TTC549 (cell line): ENCODE measurements around the gene LRP1-AS.

Experiments
- FAIRE-seq: peaks from 2 replicates; lab custom pipeline; 2012; peaks lifted over from hg19 to GRCh38; lab: Jason Lieb, UNC

The LRP1-AS gene

DNA sequence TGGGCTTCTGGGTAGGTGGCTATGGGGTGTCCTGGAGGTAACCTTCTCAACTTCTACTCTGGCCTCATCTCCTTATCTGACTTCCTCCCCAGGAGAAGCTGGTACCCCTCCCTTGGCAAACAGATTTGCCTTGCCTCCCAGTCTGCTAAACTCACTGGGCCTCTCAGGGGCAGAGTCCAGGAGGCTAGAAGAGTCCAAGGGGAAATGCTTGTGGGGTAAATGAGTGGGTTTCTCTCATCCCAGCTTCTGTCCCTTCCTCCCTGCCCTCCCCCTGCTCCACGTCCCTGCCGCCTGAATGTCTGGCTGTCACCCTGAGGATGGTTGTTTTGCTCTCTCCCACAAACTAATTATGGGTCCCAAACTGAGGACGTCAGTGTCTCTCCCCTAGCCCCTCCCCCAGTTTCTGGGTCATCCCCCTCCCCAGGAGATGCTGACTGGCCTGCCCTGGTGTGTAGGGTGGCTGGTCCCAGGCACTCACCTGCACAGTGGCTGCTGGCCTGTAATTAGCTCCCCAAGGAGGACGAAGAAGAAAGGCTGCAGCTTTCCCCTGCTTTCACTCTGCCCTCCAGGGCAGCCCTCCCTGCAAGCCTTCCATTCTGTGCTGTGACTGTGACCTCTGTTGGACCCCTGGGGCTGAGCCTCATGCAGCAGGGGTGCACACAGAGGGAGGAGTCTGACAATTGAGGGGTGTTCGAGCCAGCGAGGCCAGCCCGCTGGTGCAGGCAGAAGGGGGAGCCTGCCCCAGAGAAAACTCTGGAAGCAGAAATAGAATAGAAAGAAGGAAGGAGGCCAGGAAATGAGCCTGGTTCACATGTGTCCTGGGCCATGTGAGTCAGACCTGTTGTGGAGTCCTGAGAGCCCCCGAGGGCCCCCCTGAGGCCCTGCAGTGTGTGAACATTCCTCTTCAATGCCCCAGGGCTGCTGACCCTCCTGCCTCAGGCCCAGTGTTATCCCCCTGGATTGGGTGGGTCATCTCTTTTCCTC is at the start of gene LRP1-AS:
TSS of gene LRP1-AS (minus strand) at position 659 of the 984 bp plus-strand sequence.
- no peak for FAIRE-seq

DNA sequence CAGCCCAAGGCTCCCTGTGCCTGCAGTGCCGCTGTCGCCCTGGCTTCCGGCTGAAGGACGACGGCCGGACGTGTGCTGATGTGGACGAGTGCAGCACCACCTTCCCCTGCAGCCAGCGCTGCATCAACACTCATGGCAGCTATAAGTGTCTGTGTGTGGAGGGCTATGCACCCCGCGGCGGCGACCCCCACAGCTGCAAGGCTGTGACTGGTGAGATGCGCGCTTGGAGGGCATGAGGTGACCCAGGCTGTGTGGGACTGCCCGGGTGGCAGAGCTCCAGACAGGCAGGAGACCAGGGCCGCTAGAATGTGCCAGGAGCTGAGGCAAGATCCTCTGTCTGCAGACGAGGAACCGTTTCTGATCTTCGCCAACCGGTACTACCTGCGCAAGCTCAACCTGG is 49.5 kb upstream of the LRP1-AS start:
- no peak for FAIRE-seq

DNA sequence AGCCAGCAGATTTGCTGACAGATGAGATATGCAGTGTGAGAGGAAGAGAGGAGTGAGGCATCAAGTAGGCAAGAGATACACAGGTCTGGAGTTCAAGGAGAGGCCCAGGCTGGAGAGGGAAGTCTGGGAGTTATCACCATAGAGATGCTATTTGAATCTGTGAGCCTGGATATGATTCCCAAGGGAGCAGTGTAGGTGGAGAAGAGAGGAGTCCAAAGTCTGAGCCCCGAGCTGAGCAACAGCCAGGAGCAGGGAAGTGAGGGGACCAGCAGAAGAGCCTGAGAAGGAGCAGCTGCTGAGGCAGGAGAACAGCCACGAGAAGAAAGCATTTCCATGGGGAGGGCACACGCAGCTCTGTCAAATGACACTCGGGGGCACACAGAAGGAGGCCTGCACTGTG is 49.0 kb upstream of the LRP1-AS start:
- no peak for FAIRE-seq

DNA sequence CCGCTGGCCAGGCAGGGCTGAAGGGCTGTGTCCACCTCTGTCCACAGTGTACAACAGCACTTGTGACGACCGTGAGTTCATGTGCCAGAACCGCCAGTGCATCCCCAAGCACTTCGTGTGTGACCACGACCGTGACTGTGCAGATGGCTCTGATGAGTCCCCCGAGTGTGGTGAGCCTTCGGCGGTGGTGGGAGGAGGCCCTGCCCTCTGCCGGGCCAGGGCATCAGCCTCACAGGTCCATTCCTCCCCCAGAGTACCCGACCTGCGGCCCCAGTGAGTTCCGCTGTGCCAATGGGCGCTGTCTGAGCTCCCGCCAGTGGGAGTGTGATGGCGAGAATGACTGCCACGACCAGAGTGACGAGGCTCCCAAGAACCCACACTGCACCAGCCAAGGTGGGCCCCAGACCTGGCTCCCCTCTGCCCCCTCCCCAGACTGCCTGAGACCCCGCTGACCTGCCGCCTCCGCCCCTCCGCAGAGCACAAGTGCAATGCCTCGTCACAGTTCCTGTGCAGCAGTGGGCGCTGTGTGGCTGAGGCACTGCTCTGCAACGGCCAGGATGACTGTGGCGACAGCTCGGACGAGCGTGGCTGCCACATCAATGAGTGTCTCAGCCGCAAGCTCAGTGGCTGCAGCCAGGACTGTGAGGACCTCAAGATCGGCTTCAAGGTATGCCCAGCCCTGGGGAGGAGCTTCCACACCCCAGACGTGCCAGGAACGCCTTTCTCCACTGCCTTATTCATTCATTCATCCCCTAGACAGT is 48.4 kb upstream of the LRP1-AS start:
- no peak for FAIRE-seq

DNA sequence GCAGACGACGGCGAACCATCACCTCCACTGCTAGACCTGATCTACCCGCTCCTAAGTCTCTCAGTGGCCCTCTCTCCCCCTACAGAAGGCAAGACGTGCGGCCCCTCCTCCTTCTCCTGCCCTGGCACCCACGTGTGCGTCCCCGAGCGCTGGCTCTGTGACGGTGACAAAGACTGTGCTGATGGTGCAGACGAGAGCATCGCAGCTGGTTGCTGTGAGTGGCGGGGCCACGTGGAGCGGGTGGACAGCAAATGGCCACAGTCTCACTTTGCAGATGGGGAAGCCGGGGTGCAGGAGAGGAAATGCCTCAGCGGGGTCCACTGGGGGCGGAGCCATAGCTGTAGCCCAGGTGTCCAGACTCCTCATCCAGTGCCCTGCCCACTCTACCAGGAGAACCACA is 47.8 kb upstream of the LRP1-AS start:
- no peak for FAIRE-seq

DNA sequence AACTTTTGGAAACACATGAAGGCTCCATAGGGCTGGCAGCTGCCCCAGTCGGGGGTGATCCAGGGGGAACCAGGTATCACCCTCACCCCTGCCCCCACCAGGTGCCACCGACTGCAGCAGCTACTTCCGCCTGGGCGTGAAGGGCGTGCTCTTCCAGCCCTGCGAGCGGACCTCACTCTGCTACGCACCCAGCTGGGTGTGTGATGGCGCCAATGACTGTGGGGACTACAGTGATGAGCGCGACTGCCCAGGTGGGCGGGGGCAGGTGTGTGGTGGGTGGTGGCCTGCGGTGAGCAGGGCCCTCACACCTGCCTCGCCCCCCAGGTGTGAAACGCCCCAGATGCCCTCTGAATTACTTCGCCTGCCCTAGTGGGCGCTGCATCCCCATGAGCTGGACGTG is 46.8 kb upstream of the LRP1-AS start:
- FAIRE-seq: no peak

DNA sequence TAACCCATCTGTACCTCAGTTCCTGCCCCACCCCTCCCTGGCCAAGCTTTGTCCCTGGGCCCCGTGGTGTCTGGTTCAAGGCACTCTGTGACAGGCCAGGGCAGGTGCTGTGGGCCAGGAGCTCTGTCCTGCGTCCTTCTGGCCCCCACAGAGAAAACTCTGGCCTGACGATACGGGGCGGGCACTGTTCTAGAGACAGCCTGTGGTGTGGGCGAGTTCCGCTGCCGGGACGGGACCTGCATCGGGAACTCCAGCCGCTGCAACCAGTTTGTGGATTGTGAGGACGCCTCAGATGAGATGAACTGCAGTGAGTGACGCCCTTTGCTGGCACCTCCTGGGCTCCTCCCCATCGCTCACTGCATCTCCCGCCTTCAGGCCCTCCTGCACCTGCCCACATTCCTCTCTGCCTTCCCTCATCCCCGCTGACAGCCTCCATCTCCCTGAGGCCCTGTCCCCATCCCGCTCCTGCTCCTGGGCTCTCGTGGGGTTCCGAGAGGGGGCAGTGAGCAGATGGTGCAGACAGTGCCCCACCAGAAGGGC is 46.4 kb upstream of the LRP1-AS start:
- no peak for FAIRE-seq

DNA sequence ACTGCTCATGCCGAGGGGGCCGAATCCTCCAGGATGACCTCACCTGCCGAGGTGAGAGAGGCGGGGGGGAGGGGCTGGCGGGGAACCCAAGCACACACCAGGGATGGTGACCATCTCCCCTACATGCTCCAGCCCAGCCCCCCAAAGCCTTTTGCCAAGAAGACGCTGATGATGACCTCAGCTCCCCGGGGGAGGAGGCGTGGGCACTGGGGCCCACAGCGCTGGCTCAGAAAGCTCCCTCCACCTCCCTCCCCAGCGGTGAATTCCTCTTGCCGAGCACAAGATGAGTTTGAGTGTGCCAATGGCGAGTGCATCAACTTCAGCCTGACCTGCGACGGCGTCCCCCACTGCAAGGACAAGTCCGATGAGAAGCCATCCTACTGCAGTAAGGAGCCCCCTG is 45.5 kb upstream of the LRP1-AS start:
- FAIRE-seq: no peak

DNA sequence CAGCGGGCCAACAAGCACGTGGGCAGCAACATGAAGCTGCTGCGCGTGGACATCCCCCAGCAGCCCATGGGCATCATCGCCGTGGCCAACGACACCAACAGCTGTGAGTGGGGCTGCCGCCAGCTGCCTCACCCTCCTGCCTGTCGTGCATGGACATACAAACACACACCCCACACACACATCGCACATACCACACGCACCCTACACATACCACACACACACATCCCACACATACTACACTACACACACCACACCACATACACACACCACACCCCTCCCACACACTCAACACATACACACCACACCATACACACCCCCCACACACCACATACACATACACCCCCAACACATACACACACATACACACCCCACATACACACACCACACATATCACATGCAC is 44.0 kb upstream of the LRP1-AS start:
- no peak for FAIRE-seq

DNA sequence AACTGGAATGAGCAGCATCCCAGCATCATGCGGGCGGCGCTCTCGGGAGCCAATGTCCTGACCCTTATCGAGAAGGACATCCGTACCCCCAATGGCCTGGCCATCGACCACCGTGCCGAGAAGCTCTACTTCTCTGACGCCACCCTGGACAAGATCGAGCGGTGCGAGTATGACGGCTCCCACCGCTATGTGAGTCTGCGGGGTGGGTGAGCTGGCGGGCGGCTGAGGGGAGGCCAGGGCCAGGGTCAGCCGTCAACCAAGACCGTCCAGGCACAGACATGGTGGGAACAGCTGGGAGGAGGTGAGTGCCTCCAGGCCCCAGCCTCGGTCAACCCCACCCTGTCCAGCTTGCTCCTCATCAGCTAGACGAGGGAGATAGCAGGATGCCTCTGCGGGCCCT is 43.4 kb upstream of the LRP1-AS start:
- no peak for FAIRE-seq

DNA sequence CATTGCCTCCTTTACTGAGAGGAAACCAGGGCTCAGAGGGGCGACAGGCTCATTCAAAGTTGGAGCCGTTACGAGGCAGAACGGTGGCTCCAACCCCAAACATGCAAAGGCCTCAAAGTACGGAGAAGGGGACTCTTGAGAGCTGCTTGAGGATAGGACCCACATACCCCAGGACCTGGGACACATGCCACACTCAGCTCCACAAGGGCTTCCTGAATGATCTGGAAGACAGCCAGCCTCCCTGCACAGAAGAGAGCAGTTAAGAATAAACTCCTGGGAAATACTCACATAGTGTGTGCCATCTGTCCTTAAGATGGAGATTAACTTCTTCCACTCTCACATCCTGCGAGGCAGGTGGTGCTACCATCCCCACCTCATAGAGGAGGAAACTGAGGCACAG is 42.6 kb upstream of the LRP1-AS start:
- FAIRE-seq: no peak

DNA sequence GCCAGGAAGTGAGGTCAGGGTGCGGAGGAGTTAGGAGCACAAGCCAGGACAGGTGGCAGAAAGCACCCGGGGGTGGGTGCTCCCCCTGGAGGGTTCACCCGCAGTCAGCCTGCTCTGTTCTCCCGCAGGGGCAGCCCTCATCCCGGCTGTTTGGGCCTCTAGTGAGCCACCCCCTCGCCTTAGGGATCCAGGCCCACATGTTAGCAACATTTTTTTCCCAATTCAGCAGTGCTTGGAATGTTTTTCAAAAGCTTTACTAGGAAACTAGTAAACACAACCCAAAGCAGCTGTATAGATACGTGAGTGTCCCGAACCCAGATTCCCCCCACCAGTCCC is 40.6 kb upstream of the LRP1-AS start:
- no peak for FAIRE-seq

DNA sequence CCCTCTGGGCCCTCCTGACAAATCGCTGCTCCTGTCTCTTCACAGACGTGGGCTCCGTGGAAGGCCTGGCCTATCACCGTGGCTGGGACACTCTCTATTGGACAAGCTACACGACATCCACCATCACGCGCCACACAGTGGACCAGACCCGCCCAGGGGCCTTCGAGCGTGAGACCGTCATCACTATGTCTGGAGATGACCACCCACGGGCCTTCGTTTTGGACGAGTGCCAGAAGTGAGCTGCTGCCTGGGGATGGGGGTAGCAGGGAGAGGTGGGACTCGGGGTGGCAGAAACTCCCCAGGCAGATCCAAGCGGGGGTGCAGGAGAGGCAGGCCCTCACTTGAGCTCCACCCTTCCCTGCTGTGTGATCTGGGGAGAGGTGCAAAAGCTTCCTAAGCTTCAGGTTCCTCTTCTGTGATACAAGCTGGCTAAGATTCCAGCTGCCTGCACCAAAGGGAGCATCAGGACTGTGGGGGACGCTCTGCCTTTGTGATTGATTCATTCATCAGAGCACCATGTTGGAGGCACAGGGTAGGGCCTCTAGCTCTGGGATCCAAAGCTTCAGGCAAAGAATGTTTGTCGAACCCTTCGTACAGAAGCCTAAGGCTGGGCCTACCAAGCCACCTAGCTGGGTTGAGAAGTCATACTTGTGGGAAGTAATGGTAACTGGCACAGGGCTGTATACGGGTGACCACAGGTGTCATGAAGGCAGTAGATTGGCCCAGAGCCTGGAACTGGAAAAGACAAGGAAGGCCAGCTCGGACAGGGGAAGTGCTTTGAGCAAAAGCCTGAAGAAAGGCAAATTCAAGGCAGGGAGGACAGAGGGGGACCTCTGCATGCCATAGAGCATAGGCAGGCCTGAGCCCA is 40.0 kb upstream of the LRP1-AS start:
- no peak for FAIRE-seq

DNA sequence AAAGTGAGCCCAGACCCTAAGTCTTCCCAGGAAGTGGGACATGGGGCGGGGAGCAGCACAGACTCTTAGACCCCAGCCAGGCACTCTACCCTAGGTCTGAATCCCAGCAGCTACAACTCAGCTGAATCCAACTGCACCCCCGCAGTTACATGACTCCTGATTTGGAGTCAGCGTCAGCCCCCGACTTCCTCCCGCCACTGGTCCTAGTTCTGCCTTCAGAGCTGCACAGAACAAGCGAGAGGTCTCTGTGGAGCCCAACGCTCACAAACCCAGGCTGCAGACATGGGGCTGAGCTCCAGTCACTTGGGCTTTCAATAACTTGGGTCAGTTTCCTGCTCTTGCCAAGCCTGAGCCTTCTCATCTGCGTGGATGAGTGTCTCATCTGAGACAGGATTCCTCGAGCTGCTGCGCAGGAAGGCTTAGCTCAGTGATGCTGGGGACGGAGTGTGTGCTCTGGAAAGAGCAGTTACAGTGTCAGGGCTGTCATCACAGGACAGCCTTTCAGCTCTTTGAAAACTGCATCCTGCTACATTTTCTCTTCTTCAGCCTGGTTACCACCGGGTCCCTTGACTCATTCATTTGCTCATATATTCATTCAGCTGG is 38.6 kb upstream of the LRP1-AS start:
- no peak for FAIRE-seq

DNA sequence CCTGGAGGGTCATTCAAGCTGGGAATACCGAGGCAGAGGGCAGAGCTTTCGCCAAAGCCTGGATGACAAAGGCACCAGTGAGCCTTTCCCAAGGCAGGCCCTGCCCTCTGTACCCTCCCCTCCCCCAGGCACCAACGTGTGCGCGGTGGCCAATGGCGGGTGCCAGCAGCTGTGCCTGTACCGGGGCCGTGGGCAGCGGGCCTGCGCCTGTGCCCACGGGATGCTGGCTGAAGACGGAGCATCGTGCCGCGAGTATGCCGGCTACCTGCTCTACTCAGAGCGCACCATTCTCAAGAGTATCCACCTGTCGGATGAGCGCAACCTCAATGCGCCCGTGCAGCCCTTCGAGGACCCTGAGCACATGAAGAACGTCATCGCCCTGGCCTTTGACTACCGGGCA is 38.0 kb upstream of the LRP1-AS start:
- no peak for FAIRE-seq

DNA sequence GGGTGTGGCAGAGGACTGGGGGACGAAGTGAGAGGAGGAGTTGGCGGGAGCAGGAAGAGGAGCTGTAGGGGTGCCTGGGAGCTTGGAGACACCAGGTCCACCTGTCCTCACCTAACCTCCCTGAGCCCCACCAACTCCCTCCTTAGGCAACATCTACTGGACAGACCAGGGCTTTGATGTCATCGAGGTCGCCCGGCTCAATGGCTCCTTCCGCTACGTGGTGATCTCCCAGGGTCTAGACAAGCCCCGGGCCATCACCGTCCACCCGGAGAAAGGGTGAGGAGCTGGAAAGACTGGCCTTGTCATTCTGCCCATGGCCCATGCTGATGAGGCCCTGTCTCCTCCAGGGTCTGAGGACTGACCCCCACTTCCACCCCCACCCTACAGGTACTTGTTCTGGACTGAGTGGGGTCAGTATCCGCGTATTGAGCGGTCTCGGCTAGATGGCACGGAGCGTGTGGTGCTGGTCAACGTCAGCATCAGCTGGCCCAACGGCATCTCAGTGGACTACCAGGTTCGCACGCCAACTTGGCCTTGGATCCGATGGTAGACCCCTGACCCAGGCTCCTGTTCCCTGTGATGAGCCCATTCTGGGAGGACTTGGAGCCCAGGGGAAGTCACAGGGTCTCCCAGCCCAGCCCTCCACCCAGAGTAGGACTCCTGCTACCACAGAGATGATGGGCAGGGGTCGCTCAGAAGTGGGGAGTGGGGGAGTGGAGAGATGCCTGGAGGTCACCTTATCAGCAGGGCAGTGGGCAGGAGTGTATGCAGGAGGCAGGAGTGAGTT is 36.7 kb upstream of the LRP1-AS start:
- no peak for FAIRE-seq

DNA sequence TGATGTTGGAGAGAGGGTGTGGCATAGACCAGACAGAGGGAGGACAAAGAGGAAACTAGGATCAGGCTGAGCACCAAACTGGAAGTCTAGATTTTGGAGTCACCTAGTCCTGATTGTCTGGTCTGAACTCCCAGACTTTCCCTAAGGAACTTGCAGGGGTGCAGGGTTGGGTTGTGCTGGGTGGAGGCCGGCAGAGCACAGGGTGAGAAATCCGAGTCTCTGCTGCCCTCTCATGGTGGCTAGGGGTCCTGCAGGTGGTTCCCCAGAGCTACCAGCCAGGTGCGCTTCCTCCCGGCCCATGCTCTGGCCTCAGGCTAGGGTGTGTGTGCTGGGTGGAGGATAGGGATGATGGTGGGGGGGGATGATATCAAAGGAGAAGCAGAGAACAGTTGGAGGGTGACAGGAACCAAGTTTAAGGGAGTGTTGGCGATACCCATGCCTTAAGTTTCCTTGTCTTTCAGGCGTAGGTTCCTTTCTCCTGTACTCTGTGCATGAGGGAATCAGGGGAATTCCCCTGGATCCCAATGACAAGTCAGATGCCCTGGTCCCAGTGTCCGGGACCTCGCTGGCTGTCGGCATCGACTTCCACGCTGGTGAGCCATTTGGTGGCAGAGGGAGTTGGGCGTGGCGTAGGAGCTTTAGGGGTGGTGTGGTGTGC is 35.6 kb upstream of the LRP1-AS start:
- FAIRE-seq: no peak

DNA sequence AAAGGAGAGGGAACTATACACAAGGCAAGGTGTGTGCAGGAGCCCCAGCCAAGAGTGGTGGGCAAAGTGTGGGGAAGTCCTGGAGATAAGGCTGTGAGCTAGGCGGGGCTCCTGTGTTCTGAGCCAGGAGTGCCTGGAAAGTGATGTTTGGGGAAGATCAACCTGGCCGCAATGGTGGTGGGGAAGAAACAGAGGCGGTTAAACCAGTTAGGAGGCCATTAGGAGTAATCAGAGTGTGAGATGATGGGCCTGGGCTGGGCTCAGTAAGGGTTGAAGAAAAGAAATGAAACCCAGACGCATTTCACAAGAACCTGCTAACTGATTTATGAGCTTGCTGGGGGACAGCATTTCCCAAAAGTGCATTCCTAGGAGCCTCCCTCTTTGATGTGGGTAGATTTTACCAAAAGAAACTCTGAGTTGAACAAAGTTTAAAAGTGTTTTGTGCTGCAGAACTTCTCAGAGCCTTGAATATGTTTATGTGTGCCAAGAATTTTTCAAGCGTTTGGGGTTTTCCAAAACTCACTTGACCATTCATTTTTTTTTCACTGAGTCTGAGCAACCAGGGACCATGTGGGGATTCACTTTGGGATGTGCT is 34.2 kb upstream of the LRP1-AS start:
- no peak for FAIRE-seq

DNA sequence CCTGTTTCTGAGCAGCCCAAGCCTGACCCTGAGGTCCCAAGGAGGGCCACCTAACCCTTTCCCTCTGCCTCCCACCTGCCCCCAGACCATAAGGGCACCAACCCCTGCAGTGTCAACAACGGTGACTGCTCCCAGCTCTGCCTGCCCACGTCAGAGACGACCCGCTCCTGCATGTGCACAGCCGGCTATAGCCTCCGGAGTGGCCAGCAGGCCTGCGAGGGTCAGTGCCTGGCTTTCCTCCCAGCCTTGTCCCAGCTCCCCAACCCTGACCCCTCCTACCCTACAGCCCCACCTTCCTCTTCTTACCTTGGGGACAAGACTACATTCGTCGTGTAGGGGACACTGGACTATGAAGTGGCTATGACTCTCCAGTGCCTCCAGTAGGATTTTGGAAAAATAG is 33.7 kb upstream of the LRP1-AS start:
- no peak for FAIRE-seq

DNA sequence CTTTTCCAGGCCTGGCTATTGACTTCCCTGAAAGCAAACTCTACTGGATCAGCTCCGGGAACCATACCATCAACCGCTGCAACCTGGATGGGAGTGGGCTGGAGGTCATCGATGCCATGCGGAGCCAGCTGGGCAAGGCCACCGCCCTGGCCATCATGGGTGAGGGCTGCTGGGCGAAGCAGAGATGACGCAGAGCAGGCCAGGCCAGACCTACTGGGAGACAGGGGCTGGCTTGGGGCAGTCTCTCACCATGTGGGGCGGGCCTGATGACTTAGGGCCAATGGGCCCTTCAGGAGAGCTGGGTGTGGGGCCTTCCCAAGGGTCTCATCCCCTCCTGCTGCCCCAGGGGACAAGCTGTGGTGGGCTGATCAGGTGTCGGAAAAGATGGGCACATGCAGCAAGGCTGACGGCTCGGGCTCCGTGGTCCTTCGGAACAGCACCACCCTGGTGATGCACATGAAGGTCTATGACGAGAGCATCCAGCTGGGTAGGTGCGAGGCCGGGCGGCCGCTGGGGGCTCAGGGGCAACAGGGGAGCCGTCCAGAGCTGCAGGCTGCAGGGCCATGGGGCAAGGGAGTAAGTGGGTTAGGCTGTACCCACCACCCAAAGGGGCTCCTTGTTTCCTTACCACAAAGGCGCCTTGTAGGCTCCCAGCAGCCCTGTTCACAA is 33.0 kb upstream of the LRP1-AS start:
- FAIRE-seq: no peak
